A549 (cell line): ENCODE measurements around the gene ENOX2. TPM values are rescaled to one million over a fixed set of nuclear protein-coding genes. Genes with fewer than 3 reads are reported as not detected.

Experiments used
- ATAC-seq, 2 experiments: fragments of 200-7000 bp in 1 of 2; fragments of >200 bp in 1 of 2; cut with Nextera tagmentation in 1 of 2; cut with Tn5 transposase in 1 of 2; 3 replicates each; pipeline versions ENCODE4 v1.8.0 to v1.9.1; 2018 to 2020; ENCODE audit warnings: mild to moderate bottlenecking in 1 of 2, moderate library complexity in 1 of 2
- CTCF ChIA-PET: fragments of 300-600 bp; sonication (Branson Sonifier 250); formaldehyde crosslinking; extraction: SDS; loops from one replicate; lab custom pipeline; 2021; ENCODE audit warnings: antibody characterized with exemption, inconsistent platforms; lab: Yijun Ruan, JAX
- POLR2A ChIA-PET: fragments of 350-600 bp; formaldehyde crosslinking; extraction: SDS; loops from one replicate; lab custom pipeline; 2021; ENCODE audit warnings: antibody characterized with exemption, inconsistent platforms; lab: Yijun Ruan, JAX
- DNase-seq, 2 experiments: peaks; one replicate each; pipeline versions ENCODE4 v3.0.0 to v3.0.0-alpha.2; 2011 to 2016; ENCODE audit warnings: low read depth in 1 of 2, low spot score in 1 of 2
- FAIRE-seq: peaks from 2 replicates; lab custom pipeline; 2011; peaks lifted over from hg19 to GRCh38; lab: Jason Lieb, UNC
- H3K27ac ChIP-seq, 2 experiments: fragments of >200 bp; sonication (Bioruptor Twin); formaldehyde crosslinking; 3 replicates each; pipeline ENCODE4 v1.5.1; 2016 to 2017
- H3K4me1 ChIP-seq: fragments of >200 bp; sonication (Bioruptor Twin); formaldehyde crosslinking; 3 replicates; pipeline ENCODE4 v1.6.1; 2016
- H3K4me2 ChIP-seq: fragments of >200 bp; sonication (Bioruptor Twin); formaldehyde crosslinking; 3 replicates; pipeline ENCODE4 v1.6.1; 2016
- H3K4me3 ChIP-seq: fragments of >200 bp; sonication (Bioruptor Twin); formaldehyde crosslinking; 3 replicates; pipeline ENCODE4 v1.5.1; 2016
- H3K9me3 ChIP-seq: fragments of >200 bp; sonication (Bioruptor Twin); formaldehyde crosslinking; 3 replicates; pipeline ENCODE4 v1.6.1; 2016
- BCL3 ChIP-seq: fragments of >200 bp; sonication (Bioruptor Twin); formaldehyde crosslinking; IDR thresholded peaks from 3 replicates; pipeline ENCODE4 v1.6.1; 2016
- CBX2 ChIP-seq: fragments of 200-600 bp; sonication (generic); IDR thresholded peaks from 2 replicates; pipeline ENCODE4 v1.6.1; 2016; ENCODE audit warnings: low read depth, mild to moderate bottlenecking, borderline replicate concordance
- CBX8 ChIP-seq: fragments of 200-600 bp; sonication (generic); IDR thresholded peaks from 2 replicates; pipeline ENCODE4 v1.6.1; 2016
- GATA3 ChIP-seq: IDR thresholded peaks from 2 replicates; pipeline ENCODE4 v1.6.1; 2012; ENCODE audit warnings: borderline replicate concordance
- HES2 ChIP-seq: fragments of >200 bp; sonication (Bioruptor Twin); formaldehyde crosslinking; IDR thresholded peaks from 2 replicates; pipeline ENCODE4 v1.6.1; 2016
- HMGXB4 ChIP-seq: fragments of 250-450 bp; sonication (Bioruptor Pico); IDR thresholded peaks from 2 replicates; pipeline ENCODE4 v1.5.0; 2021; ENCODE audit warnings: mild to moderate bottlenecking, moderate library complexity, borderline replicate concordance
- HOXA7 ChIP-seq: fragments of 250-450 bp; sonication (Bioruptor Pico); IDR thresholded peaks from 2 replicates; pipeline ENCODE4 v1.5.0; 2020; ENCODE audit warnings: mild to moderate bottlenecking, moderate library complexity
- HOXB13 ChIP-seq: fragments of 250-450 bp; sonication (Bioruptor Pico); IDR thresholded peaks from 2 replicates; pipeline ENCODE4 v1.5.0; 2020; ENCODE audit warnings: low read depth, mild to moderate bottlenecking, moderate library complexity
- KDM1A ChIP-seq: fragments of 200-600 bp; sonication (generic); IDR thresholded peaks from 2 replicates; pipeline ENCODE4 v1.6.1; 2016; ENCODE audit warnings: low read depth, mild to moderate bottlenecking
- KDM5A ChIP-seq: fragments of 200-600 bp; sonication (generic); IDR thresholded peaks from 2 replicates; pipeline ENCODE4 v1.6.1; 2016; ENCODE audit warnings: antibody characterized with exemption, mild to moderate bottlenecking
- MAFK ChIP-seq: fragments of 450-650 bp; IDR thresholded peaks from 2 replicates; pipeline ENCODE4 v1.6.1; 2014; ENCODE audit not compliant: partially characterized antibody
- MAZ ChIP-seq: fragments of 150-350 bp; IDR thresholded peaks from 2 replicates; pipeline ENCODE4 v1.6.1; 2014; ENCODE audit warnings: antibody characterized with exemption, low read depth, low read length, borderline replicate concordance
- MYC ChIP-seq: IDR thresholded peaks from 2 replicates; pipeline ENCODE4 v1.6.1; 2012; ENCODE audit warnings: mild to moderate bottlenecking, inconsistent platforms, low read length, improper control_type of control experiment, borderline replicate concordance
- NPAS2 ChIP-seq: fragments of 250-450 bp; sonication (Bioruptor Pico); IDR thresholded peaks from 2 replicates; pipeline ENCODE4 v1.8.0; 2022; ENCODE audit warnings: mild to moderate bottlenecking, moderate library complexity, borderline replicate concordance
- NR3C1 ChIP-seq: fragments of >200 bp; sonication (Bioruptor Twin); formaldehyde crosslinking; IDR thresholded peaks from 3 replicates; pipeline ENCODE4 v1.6.1; 2017
- PBX3 ChIP-seq: IDR thresholded peaks from 2 replicates; pipeline ENCODE4 v1.6.1; 2012
- POLR2AphosphoS2 ChIP-seq: conservative IDR thresholded peaks from 2 replicates; pipeline ENCODE4 v1.6.1; 2012; ENCODE audit warnings: low read length, improper control_type of control experiment, inconsistent platforms
- RARB ChIP-seq: fragments of 250-450 bp; sonication (Bioruptor Pico); IDR thresholded peaks from 2 replicates; pipeline ENCODE4 v1.8.0; 2021; ENCODE audit warnings: mild to moderate bottlenecking, moderate library complexity
- RCOR1 ChIP-seq: fragments of 150-350 bp; IDR thresholded peaks from 2 replicates; pipeline ENCODE4 v1.6.1; 2014; ENCODE audit warnings: antibody characterized with exemption, low read length, low read depth
- RFX5 ChIP-seq: fragments of 450-650 bp; IDR thresholded peaks from 2 replicates; pipeline ENCODE4 v1.7.1; 2014; ENCODE audit warnings: antibody characterized with exemption, mild to moderate bottlenecking, moderate library complexity
- TP53 ChIP-seq: fragments of 250-450 bp; sonication (Bioruptor Pico); IDR thresholded peaks from 2 replicates; pipeline ENCODE4 v1.5.0; 2021; ENCODE audit warnings: mild to moderate bottlenecking, moderate library complexity
- ZFP36 ChIP-seq: fragments of 450-650 bp; IDR thresholded peaks from 2 replicates; pipeline ENCODE4 v1.6.1; 2014; ENCODE audit warnings: borderline replicate concordance; ENCODE audit not compliant: partially characterized antibody
- ZNF302 ChIP-seq: fragments of 250-450 bp; sonication (Bioruptor Pico); IDR thresholded peaks from 2 replicates; pipeline ENCODE4 v1.9.0; 2021; ENCODE audit warnings: inconsistent platforms, mild to moderate bottlenecking, moderate library complexity
- WGBS: methylation state at CpG from one replicate; pipeline ENCODE4 v1.1.6; 2017; ENCODE audit errors: missing lambda C conversion rate; 5-methylcytosine and 5-hydroxymethylcytosine counted together
- polyA plus RNA-seq, 4 experiments: library from polyadenylated mRNA; depleted of rRNA in 3 of 4; stranded (reverse); fragments of >200 nt; fragmentation: RNase III in 1 of 4; extraction: RNeasy Plus Mini Kit Qiagen cat#74134 plus additional on column Dnase treatment in 1 of 4; gene quantifications; 2 replicates in 3 of 4; 3 replicates in 1 of 4; pipeline ENCODE4 v1.2.3, GENCODE V29; 2011 to 2017

ENOX2 gene
- polyA plus RNA-seq, 2 of the 4 experiments (the other 2 are of a cell fraction): 10.3 to 35.5 TPM

GRCh38 chrX:130716781-130717413, 186.1 kb downstream of the ENOX2 start:
- ATAC-seq: no peak

GRCh38 chrX:130716346-130716745, 186.7 kb downstream of the ENOX2 start:
- ChIA-PET POLR2A (no interaction called here), CTCF (interaction anchor here (1.3 kb wide), 1 partner anchor 13 kb away, joined by 3 read pairs; no protein-coding TSS in a partner anchor)
- H3K4me1 ChIP-seq: no peaks in the 10 kb centered on the region
- 93% methylated on average over 3 of the region's 3 CpGs for WGBS
- H3K27ac ChIP-seq: no peak overlapping the region
- ATAC-seq (no peak), DNase-seq (no peak), FAIRE-seq (peak; percentile 82)
- TF ChIP-seq ZFP36 (no peak), POLR2AphosphoS2 (no peak), RARB (CRISPR knock-in tag) (no peak), ZNF302 (CRISPR knock-in tag) (no peak), TP53 (CRISPR knock-in tag) (no peak), MAFK (no peak), RFX5 (no peak), HES2 (no peak), CBX2 (no peak), GATA3 (no peak), MYC (no peak), PBX3 (no peak), NPAS2 (CRISPR knock-in tag) (no peak), HOXB13 (no peak), HMGXB4 (no peak), MAZ (no peak), BCL3 (no peak), KDM5A (no peak), KDM1A (no peak), NR3C1 (no peak)
- H3K4me3 ChIP-seq: no peak overlapping the region
- H3K9me3 ChIP-seq: no peaks in the 10 kb centered on the region
- no peak overlapping the region for H3K4me2 ChIP-seq

More at GRCh38 chrX:130716781-130717413, 186.1 kb downstream of the ENOX2 start:
- Histone ChIP-seq H3K4me2 (no peak overlapping the region), H3K9me3 (no peaks in the 10 kb centered on the region), H3K4me3 (no peak overlapping the region)
- ChIA-PET CTCF (interaction anchor here (1.3 kb wide), 1 partner anchor 14 kb away, joined by 3 read pairs; no protein-coding TSS in a partner anchor), POLR2A (no interaction called here)
- no peak for DNase-seq
- no peak for TF ChIP-seq RCOR1
- no peak for TF ChIP-seq NR3C1
- TF ChIP-seq HOXA7 (CRISPR knock-in tag): no peak
- no peak for TF ChIP-seq MAFK
- no peak for TF ChIP-seq CBX8
- TF ChIP-seq ZFP36: no peak
- TF ChIP-seq, all 56 proteins: peak for 0
- WGBS: 41% methylated on average over 2 of the region's 2 CpGs
- Histone ChIP-seq H3K4me1 (no peaks in the 10 kb centered on the region), H3K27ac (no peak overlapping the region)
- FAIRE-seq: no peak
